A549 treated with CpdA at 1 μM for 4 hours (cell line): ENCODE measurements around the gene ZFR. TPM values are rescaled to one million over a fixed set of nuclear protein-coding genes. Genes with fewer than 3 reads are reported as not detected.

Experiments used
- total RNA-seq: library from RNA; stranded (reverse); fragments of 200-300 nt; extraction: Qiagen RNA extraction; gene quantifications from 5 replicates; pipeline ENCODE4 v1.2.3, GENCODE V29; 2022; ENCODE audit warnings: low read depth

The ZFR gene
- total RNA-seq: 56.2 to 73.9 TPM (median 58.9 TPM) in 5 replicates

GRCh38 chr5:32444431-32445286, at the start of gene ZFR:
TSS of gene ZFR (minus strand) at chr5:32444740. CDS start at chr5:32444658, 82 bp downstream.

GRCh38 chr5:32312595-32313332, 131.8 kb downstream of the ZFR start, which contains the start of gene MTMR12:
TSS of gene MTMR12 (minus strand) at chr5:32312939. CDS start at chr5:32312838, 101 bp downstream.

Other genes starting within 250 kb of the ZFR start
- gene MTMR12, start 131.8 kb downstream of the ZFR start, total RNA-seq: 12.9 to 17.0 TPM (median 16.1 TPM) in 5 replicates
- 210 to 276 TPM (median 258 TPM) in 5 replicates for gene SUB1, start 140.8 kb upstream of the ZFR start, total RNA-seq